GM18498 (cell line): ENCODE measurements around the gene PPP1R13B.
"Not testable (repeated sequence)": the region's sequence is repeated elsewhere in the genome, so short reads cannot be mapped to it uniquely, and the experiment has no call there.

ENCODE experiments used
- ATAC-seq: cut with Tn5 transposase; IDR thresholded peaks from one replicate; pipeline ENCODE4 v1.9.1; 2021; ENCODE audit warnings: mild to moderate bottlenecking, moderate library complexity; ENCODE audit not compliant: unreplicated experiment

The PPP1R13B gene

GRCh38 chr14:103847451-103848174, at the start of gene PPP1R13B:
Gene PPP1R13B, minus strand, starts transcription at chr14:103847575. Its CDS starts 268 bp downstream, at chr14:103847307.
- peak; percentile 93 for ATAC-seq

- no peak for ATAC-seq
Observed at GRCh38 chr14:103896578-103896977, 49.2 kb upstream of the PPP1R13B start.

- no peak for ATAC-seq
Observed at GRCh38 chr14:103894723-103895059, 47.3 kb upstream of the PPP1R13B start.

GRCh38 chr14:103894034-103894722, 46.8 kb upstream of the PPP1R13B start:
- ATAC-seq: no peak

- ATAC-seq: no peak
Observed at GRCh38 chr14:103892247-103892646, 44.9 kb upstream of the PPP1R13B start.

- no peak for ATAC-seq
Observed at GRCh38 chr14:103891667-103892215, 44.4 kb upstream of the PPP1R13B start.

GRCh38 chr14:103890821-103891666, 43.7 kb upstream of the PPP1R13B start:
- no peak for ATAC-seq

GRCh38 chr14:103890052-103890371, 42.6 kb upstream of the PPP1R13B start:
- no peak for ATAC-seq

GRCh38 chr14:103889313-103890051, 42.1 kb upstream of the PPP1R13B start:
- ATAC-seq: no peak

- not testable (repeated sequence) for ATAC-seq
Observed at GRCh38 chr14:103889002-103889312, 41.6 kb upstream of the PPP1R13B start.

- no peak for ATAC-seq
Observed at GRCh38 chr14:103887557-103888115, 40.3 kb upstream of the PPP1R13B start.

- no peak for ATAC-seq
Observed at GRCh38 chr14:103887170-103887501, 39.8 kb upstream of the PPP1R13B start.

- ATAC-seq: no peak
Observed at GRCh38 chr14:103886304-103887169, 39.2 kb upstream of the PPP1R13B start.

- ATAC-seq: no peak
Observed at GRCh38 chr14:103885509-103885932, 38.1 kb upstream of the PPP1R13B start.

- no peak for ATAC-seq
Observed at GRCh38 chr14:103884854-103885253, 37.5 kb upstream of the PPP1R13B start.

GRCh38 chr14:103883263-103883523, 35.8 kb upstream of the PPP1R13B start:
- ATAC-seq: no peak

- no peak for ATAC-seq
Observed at GRCh38 chr14:103882503-103883262, 35.3 kb upstream of the PPP1R13B start.

- ATAC-seq: no peak
Observed at GRCh38 chr14:103881268-103882201, 34.2 kb upstream of the PPP1R13B start.
